ENCODE measurements around the gene VAV3.

- TF ChIP-seq CTCF (conservative IDR thresholded peaks at IDR 0.05; ENCODE audit: low read length) (no peak), EZH2phosphoT487 (IDR thresholded peaks at IDR 0.05; ENCODE audit: borderline replicate concordance, low read depth, low read length) (no peak)
Measured at GRCh38 chr1:107674486-107674885, 290.5 kb downstream of the VAV3 start.

Measured in OCI-LY7 (cell line).